A549 (cell line): Measurements from ENCODE around the gene HIVEP3. TPM values are rescaled to one million over a fixed set of nuclear protein-coding genes. Genes with fewer than 3 reads are reported as not detected.

Experiments used
- ATAC-seq, 2 experiments: fragments of 200-7000 bp in 1 of 2; fragments of >200 bp in 1 of 2; cut with Nextera tagmentation in 1 of 2; cut with Tn5 transposase in 1 of 2; 3 replicates each; pipeline versions ENCODE4 v1.8.0 to v1.9.1; 2018 to 2020; ENCODE audit warnings: mild to moderate bottlenecking in 1 of 2, moderate library complexity in 1 of 2
- CTCF ChIA-PET: fragments of 300-600 bp; sonication (Branson Sonifier 250); formaldehyde crosslinking; extraction: SDS; loops from one replicate; lab custom pipeline; 2021; ENCODE audit warnings: antibody characterized with exemption, inconsistent platforms; lab: Yijun Ruan, JAX
- POLR2A ChIA-PET: fragments of 350-600 bp; formaldehyde crosslinking; extraction: SDS; loops from one replicate; lab custom pipeline; 2021; ENCODE audit warnings: antibody characterized with exemption, inconsistent platforms; lab: Yijun Ruan, JAX
- DNase-seq, 2 experiments: peaks; one replicate each; pipeline versions ENCODE4 v3.0.0 to v3.0.0-alpha.2; 2011 to 2016; ENCODE audit warnings: low read depth in 1 of 2, low spot score in 1 of 2
- FAIRE-seq: peaks from 2 replicates; lab custom pipeline; 2011; peaks lifted over from hg19 to GRCh38; lab: Jason Lieb, UNC
- H3K27ac ChIP-seq, 2 experiments: fragments of >200 bp; sonication (Bioruptor Twin); formaldehyde crosslinking; 3 replicates each; pipeline ENCODE4 v1.5.1; 2016 to 2017
- H3K4me1 ChIP-seq: fragments of >200 bp; sonication (Bioruptor Twin); formaldehyde crosslinking; 3 replicates; pipeline ENCODE4 v1.6.1; 2016
- H3K4me2 ChIP-seq: fragments of >200 bp; sonication (Bioruptor Twin); formaldehyde crosslinking; 3 replicates; pipeline ENCODE4 v1.6.1; 2016
- H3K4me3 ChIP-seq: fragments of >200 bp; sonication (Bioruptor Twin); formaldehyde crosslinking; 3 replicates; pipeline ENCODE4 v1.5.1; 2016
- H3K9me3 ChIP-seq: fragments of >200 bp; sonication (Bioruptor Twin); formaldehyde crosslinking; 3 replicates; pipeline ENCODE4 v1.6.1; 2016
- BHLHE40 ChIP-seq: IDR thresholded peaks from 2 replicates; pipeline ENCODE4 v1.6.1; 2012; ENCODE audit warnings: low read depth, low read length, inconsistent platforms
- CBX8 ChIP-seq: fragments of 200-600 bp; sonication (generic); IDR thresholded peaks from 2 replicates; pipeline ENCODE4 v1.6.1; 2016
- CEBPB ChIP-seq, 2 experiments: fragments of >200 bp in 1 of 2; sonication (Bioruptor Twin) in 1 of 2; formaldehyde crosslinking in 1 of 2; IDR thresholded peaks; 2 replicates each; pipeline ENCODE4 v1.6.1; 2012 to 2016
- CHD2 ChIP-seq: fragments of 150-350 bp; IDR thresholded peaks from 2 replicates; pipeline ENCODE4 v1.6.1; 2014; ENCODE audit warnings: low read length; ENCODE audit not compliant: partially characterized antibody
- ELK1 ChIP-seq: fragments of 150-350 bp; IDR thresholded peaks from 2 replicates; pipeline ENCODE4 v1.6.1; 2014; ENCODE audit warnings: low read depth, mild to moderate bottlenecking, low read length
- ESRRA ChIP-seq: fragments of 150-350 bp; IDR thresholded peaks from 2 replicates; pipeline ENCODE4 v1.6.1; 2014; ENCODE audit warnings: mild to moderate bottlenecking, low read length, borderline replicate concordance
- FOSB ChIP-seq: fragments of 250-450 bp; sonication (Bioruptor Pico); IDR thresholded peaks from 2 replicates; pipeline ENCODE4 v1.5.0; 2020; ENCODE audit warnings: mild to moderate bottlenecking, moderate library complexity
- FOXS1 ChIP-seq: fragments of 250-450 bp; sonication (Bioruptor Pico); IDR thresholded peaks from 2 replicates; pipeline ENCODE4 v1.5.0; 2020; ENCODE audit warnings: mild to moderate bottlenecking, moderate library complexity
- GATA3 ChIP-seq: IDR thresholded peaks from 2 replicates; pipeline ENCODE4 v1.6.1; 2012; ENCODE audit warnings: borderline replicate concordance
- HDAC2 ChIP-seq: fragments of 200-600 bp; sonication (generic); IDR thresholded peaks from 2 replicates; pipeline ENCODE4 v1.6.1; 2016
- HES2 ChIP-seq: fragments of >200 bp; sonication (Bioruptor Twin); formaldehyde crosslinking; IDR thresholded peaks from 2 replicates; pipeline ENCODE4 v1.6.1; 2016
- HEYL ChIP-seq: fragments of 250-450 bp; sonication (Bioruptor Pico); IDR thresholded peaks from 2 replicates; pipeline ENCODE4 v1.8.0; 2021; ENCODE audit warnings: mild to moderate bottlenecking, moderate library complexity
- HOXB13 ChIP-seq: fragments of 250-450 bp; sonication (Bioruptor Pico); IDR thresholded peaks from 2 replicates; pipeline ENCODE4 v1.5.0; 2020; ENCODE audit warnings: low read depth, mild to moderate bottlenecking, moderate library complexity
- KDM1A ChIP-seq: fragments of 200-600 bp; sonication (generic); IDR thresholded peaks from 2 replicates; pipeline ENCODE4 v1.6.1; 2016; ENCODE audit warnings: low read depth, mild to moderate bottlenecking
- KDM5A ChIP-seq: fragments of 200-600 bp; sonication (generic); IDR thresholded peaks from 2 replicates; pipeline ENCODE4 v1.6.1; 2016; ENCODE audit warnings: antibody characterized with exemption, mild to moderate bottlenecking
- MAFK ChIP-seq: fragments of 450-650 bp; IDR thresholded peaks from 2 replicates; pipeline ENCODE4 v1.6.1; 2014; ENCODE audit not compliant: partially characterized antibody
- MAX ChIP-seq: IDR thresholded peaks from 2 replicates; pipeline ENCODE4 v1.6.1; 2012
- MAZ ChIP-seq: fragments of 150-350 bp; IDR thresholded peaks from 2 replicates; pipeline ENCODE4 v1.6.1; 2014; ENCODE audit warnings: antibody characterized with exemption, low read depth, low read length, borderline replicate concordance
- MYC ChIP-seq: IDR thresholded peaks from 2 replicates; pipeline ENCODE4 v1.6.1; 2012; ENCODE audit warnings: mild to moderate bottlenecking, inconsistent platforms, low read length, improper control_type of control experiment, borderline replicate concordance
- NFE2L2 ChIP-seq: fragments of 150-350 bp; conservative IDR thresholded peaks from 2 replicates; pipeline ENCODE4 v1.6.1; 2014; ENCODE audit warnings: low read length
- NPAS2 ChIP-seq: fragments of 250-450 bp; sonication (Bioruptor Pico); IDR thresholded peaks from 2 replicates; pipeline ENCODE4 v1.8.0; 2022; ENCODE audit warnings: mild to moderate bottlenecking, moderate library complexity, borderline replicate concordance
- RAD21 ChIP-seq, 2 experiments: fragments of >200 bp in 1 of 2; sonication (Bioruptor Twin) in 1 of 2; formaldehyde crosslinking in 1 of 2; IDR thresholded peaks in 1 of 2; conservative IDR thresholded peaks in 1 of 2; 2 replicates in 1 of 2; 3 replicates in 1 of 2; pipeline ENCODE4 v1.6.1; 2012 to 2018; ENCODE audit warnings: inconsistent platforms in 1 of 2
- RCOR1 ChIP-seq: fragments of 150-350 bp; IDR thresholded peaks from 2 replicates; pipeline ENCODE4 v1.6.1; 2014; ENCODE audit warnings: antibody characterized with exemption, low read length, low read depth
- REST ChIP-seq: fragments of 200-600 bp; sonication (generic); IDR thresholded peaks from 2 replicates; pipeline ENCODE4 v1.6.1; 2016; ENCODE audit warnings: antibody characterized with exemption, mild to moderate bottlenecking, moderate library complexity
- SREBF2 ChIP-seq: fragments of 450-650 bp; IDR thresholded peaks from 2 replicates; pipeline ENCODE4 v1.6.1; 2014; ENCODE audit warnings: mild to moderate bottlenecking, moderate library complexity
- TFCP2L1 ChIP-seq: fragments of 250-450 bp; sonication (Bioruptor Pico); IDR thresholded peaks from 2 replicates; pipeline ENCODE4 v1.5.0; 2021; ENCODE audit warnings: mild to moderate bottlenecking
- USF2 ChIP-seq: fragments of 450-650 bp; IDR thresholded peaks from 2 replicates; pipeline ENCODE4 v1.6.1; 2014; ENCODE audit warnings: antibody characterized with exemption
- ZC3H11A ChIP-seq: fragments of 450-650 bp; IDR thresholded peaks from 2 replicates; pipeline ENCODE4 v1.6.1; 2014; ENCODE audit warnings: antibody characterized with exemption, mild to moderate bottlenecking
- ZNF302 ChIP-seq: fragments of 250-450 bp; sonication (Bioruptor Pico); IDR thresholded peaks from 2 replicates; pipeline ENCODE4 v1.9.0; 2021; ENCODE audit warnings: inconsistent platforms, mild to moderate bottlenecking, moderate library complexity
- ZSCAN20 ChIP-seq: fragments of 250-450 bp; sonication (Bioruptor Pico); IDR thresholded peaks from 2 replicates; pipeline ENCODE4 v1.8.0; 2022; ENCODE audit warnings: mild to moderate bottlenecking, moderate library complexity
- WGBS: methylation state at CpG from one replicate; pipeline ENCODE4 v1.1.6; 2017; ENCODE audit errors: missing lambda C conversion rate; 5-methylcytosine and 5-hydroxymethylcytosine counted together
- polyA plus RNA-seq, 4 experiments: library from polyadenylated mRNA; depleted of rRNA in 3 of 4; stranded (reverse); fragments of >200 nt; fragmentation: RNase III in 1 of 4; extraction: RNeasy Plus Mini Kit Qiagen cat#74134 plus additional on column Dnase treatment in 1 of 4; gene quantifications; 2 replicates in 3 of 4; 3 replicates in 1 of 4; pipeline ENCODE4 v1.2.3, GENCODE V29; 2011 to 2017

Gene HIVEP3
- polyA plus RNA-seq, 2 of the 4 experiments (the other 2 are of a cell fraction), result 1.5 to 2.0 TPM

GRCh38 chr1:41668054-41668660 is 250.6 kb downstream of the HIVEP3 start:
- FAIRE-seq (no peak), DNase-seq (no peak), ATAC-seq (no peak)
- TF ChIP-seq KDM1A, result no peak
- TF ChIP-seq HOXB13, result no peak
- no peak for TF ChIP-seq FOSB (CRISPR knock-in tag)
- no peak for TF ChIP-seq FOXS1 (CRISPR knock-in tag)
- no peak for TF ChIP-seq MYC
- no peak for TF ChIP-seq MAX
- no peak for TF ChIP-seq ZNF302
- TF ChIP-seq KDM5A, result no peak
- TF ChIP-seq HDAC2, result no peak
- no peak for TF ChIP-seq GATA3
- TF ChIP-seq ZSCAN20 (CRISPR knock-in tag), result no peak
- no peak for TF ChIP-seq HES2
- no peak for TF ChIP-seq USF2
- TF ChIP-seq CHD2, result no peak
- TF ChIP-seq REST, result no peak
- Histone ChIP-seq H3K9me3 (no peaks in the 10 kb centered on the region), H3K4me2 (no peak overlapping the region), H3K4me3 (no peak overlapping the region), H3K4me1 (peaks cover 34% of the 10 kb centered on the region), H3K27ac (no peak overlapping the region)
- 83% methylated on average over 7 of the region's 7 CpGs for whole genome bisulfite sequencing
- ChIA-PET CTCF (interaction anchor here (1.7 kb wide), 1 partner anchor 14 kb away, joined by 3 read pairs; no protein-coding TSS in a partner anchor), POLR2A (no interaction called here)

GRCh38 chr1:41666981-41667631 is 251.6 kb downstream of the HIVEP3 start:
- Histone ChIP-seq H3K4me2 (no peak overlapping the region), H3K4me1 (peaks cover 32% of the 10 kb centered on the region), H3K27ac (no peak overlapping the region), H3K9me3 (no peaks in the 10 kb centered on the region)
- ChIA-PET POLR2A (no interaction called here), CTCF (interaction anchor here (0.8 to 1.7 kb wide), 2 partner anchors 11 to 15 kb away, joined by 3 read pairs; no protein-coding TSS in a partner anchor)
- 84% methylated on average over 3 of the region's 3 CpGs for WGBS
- ATAC-seq, result no peak
- no peak for DNase-seq
- no peak for TF ChIP-seq ZC3H11A
- no peak for TF ChIP-seq CBX8
- TF ChIP-seq TFCP2L1, result no peak
- TF ChIP-seq MAZ, result no peak
- TF ChIP-seq CEBPB (IDR thresholded peaks at IDR 0.05), result no peak
- no peak for TF ChIP-seq HEYL (CRISPR knock-in tag)
- no peak for TF ChIP-seq SREBF2
- TF ChIP-seq NFE2L2, result no peak
- no peak for TF ChIP-seq ELK1
- no peak for TF ChIP-seq RCOR1
- no peak for TF ChIP-seq HOXB13
- no peak for TF ChIP-seq ZSCAN20 (CRISPR knock-in tag)
- TF ChIP-seq ESRRA, result no peak
- TF ChIP-seq NPAS2 (CRISPR knock-in tag), result no peak
- TF ChIP-seq RAD21 (conservative IDR thresholded peaks at IDR 0.05 in 1 of 2, IDR thresholded peaks at IDR 0.05 in 1 of 2), result no peak
- TF ChIP-seq BHLHE40, result no peak
- no peak for TF ChIP-seq MAFK
- TF ChIP-seq MAX, result no peak
- TF ChIP-seq, all 56 proteins: peak for 0
- FAIRE-seq, result no peak
- no peak overlapping the region for H3K4me3 ChIP-seq
